Sigmoid colon (tissue), 4 donors: ENCODE results near the gene KAT8.
"Not testable (repeated sequence)": the region's sequence is repeated elsewhere in the genome, so short reads cannot be mapped to it uniquely, and the experiment has no call there.

Experiments
- CTCF ChIP-seq, 4 experiments: fragments of 450-650 bp in 3 of 4; fragments of 200-600 bp in 1 of 4; IDR thresholded peaks; one replicate each; pipeline ENCODE4 v1.5.1; 2016 to 2019; ENCODE audit warnings: antibody characterized with exemption in 4 of 4, mild to moderate bottlenecking in 3 of 4, moderate library complexity in 2 of 4
- POLR2A ChIP-seq, 2 donors: fragments of 450-650 bp; IDR thresholded peaks; one replicate each; pipeline ENCODE4 v1.6.1; 2016; ENCODE audit warnings: antibody characterized with exemption in 2 of 2, mild to moderate bottlenecking in 2 of 2, moderate library complexity in 2 of 2
- POLR2AphosphoS5 ChIP-seq, 4 donors: sonication (generic); formaldehyde crosslinking; IDR thresholded peaks; one replicate each; pipeline ENCODE4 v1.6.1; 2017; ENCODE audit warnings: antibody characterized with exemption in 4 of 4

- TF ChIP-seq POLR2A, CTCF, POLR2AphosphoS5 (IDR thresholded peaks at IDR 0.05): not testable (repeated sequence)
Observed at GRCh38 chr16:31170048-31170447, 52.6 kb downstream of the KAT8 start.
